CD4-positive, CD25-positive, alpha-beta regulatory T cell (primary cell): ENCODE measurements around the gene TDRD12. TPM values are rescaled to one million over a fixed set of nuclear protein-coding genes. Genes with fewer than 3 reads are reported as not detected.
"Not testable (repeated sequence)": the region's sequence is repeated elsewhere in the genome, so short reads cannot be mapped to it uniquely, and the experiment has no call there.

Experiments
- ATAC-seq, 2 donors: fragments of 150-1000 bp; cut with Tn5 transposase; one replicate each; pipeline ENCODE4 v1.10.0; 2021; ENCODE audit warnings: low read depth in 2 of 2, moderate number of reproducible peaks in 2 of 2, moderate library complexity in 1 of 2
- DNase-seq, 3 donors: peaks; one replicate each; pipeline versions ENCODE4 v3.0.0 to v3.0.0-alpha.2; 2012 to 2022; ENCODE audit warnings: mixed read lengths in 1 of 3
- H3K27ac ChIP-seq: one replicate; pipeline ENCODE4 v1.7.0; 2013; ENCODE audit warnings: mild to moderate bottlenecking, low read length; ENCODE audit not compliant: insufficient read depth, poor library complexity, severe bottlenecking
- H3K27me3 ChIP-seq: one replicate; pipeline ENCODE4 v1.7.0; 2013; ENCODE audit warnings: low read length; ENCODE audit not compliant: control insufficient read depth, insufficient read depth
- H3K36me3 ChIP-seq: one replicate; pipeline ENCODE4 v1.7.0; 2013; ENCODE audit warnings: mild to moderate bottlenecking, low read length, moderate library complexity; ENCODE audit not compliant: control insufficient read depth, insufficient read depth
- H3K4me1 ChIP-seq: 2 replicates; pipeline ENCODE4 v1.7.0; 2013; ENCODE audit warnings: mild to moderate bottlenecking, low read length; ENCODE audit not compliant: insufficient read depth, control insufficient read depth, poor library complexity, severe bottlenecking
- H3K4me3 ChIP-seq: one replicate; pipeline ENCODE4 v1.7.0; 2013; ENCODE audit warnings: low read depth, mild to moderate bottlenecking, low read length, moderate library complexity
- H3K9me3 ChIP-seq, 2 experiments: 1 replicate in 1 of 2; 2 replicates in 1 of 2; pipeline ENCODE4 v1.7.0; 2013; ENCODE audit warnings: low read length in 2 of 2, mild to moderate bottlenecking in 1 of 2, moderate library complexity in 1 of 2; ENCODE audit not compliant: control insufficient read depth in 2 of 2
- H3K27ac Mint-ChIP-seq, 3 donors: one replicate each; pipeline ENCODE4 v1.8.0; 2020 to 2022; ENCODE audit warnings: mild to moderate bottlenecking in 3 of 3, mixed read lengths in 3 of 3, moderate library complexity in 2 of 3
- H3K27me3 Mint-ChIP-seq: one replicate; pipeline ENCODE4 v1.8.0; 2022; ENCODE audit warnings: mild to moderate bottlenecking, mixed read lengths
- H3K36me3 Mint-ChIP-seq: one replicate; pipeline ENCODE4 v1.8.0; 2020; ENCODE audit warnings: mixed read lengths
- H3K4me1 Mint-ChIP-seq, 4 donors: one replicate each; pipeline ENCODE4 v1.8.0; 2020 to 2022; ENCODE audit warnings: mixed read lengths in 4 of 4, mild to moderate bottlenecking in 1 of 4
- H3K4me3 Mint-ChIP-seq, 4 donors: one replicate each; pipeline ENCODE4 v1.8.0; 2020 to 2022; ENCODE audit warnings: mild to moderate bottlenecking in 4 of 4, mixed read lengths in 4 of 4, moderate library complexity in 3 of 4
- H3K9me3 Mint-ChIP-seq, 7 donors: one replicate each; pipeline ENCODE4 v1.8.0; 2020 to 2022; ENCODE audit warnings: mixed read lengths in 7 of 7, mild to moderate bottlenecking in 3 of 7, moderate library complexity in 2 of 7
- polyA plus RNA-seq, 4 donors: library from polyadenylated mRNA; unstranded; fragments of 300-500 nt; fragmentation: Illumina TruSeq; gene quantifications; one replicate each; pipeline ENCODE4 v1.2.3, GENCODE V29; 2021
- total RNA-seq: library from RNA; stranded (reverse); gene quantifications from one replicate; pipeline ENCODE4 v1.2.3, GENCODE V29; 2022

TDRD12 gene
- total and polyA plus RNA-seq, 5 donors from 2014 or later, result 0.35 to 1.00 (median 0.45) TPM; not detected in 1

GRCh38 chr19:32848035-32848434 is 128.5 kb downstream of the TDRD12 start:
- H3K27ac Mint-ChIP-seq, H3K9me3 Mint-ChIP-seq, H3K9me3 ChIP-seq, H3K4me1 ChIP-seq, H3K27me3 ChIP-seq, H3K4me3 ChIP-seq, H3K36me3 Mint-ChIP-seq, H3K4me3 Mint-ChIP-seq, H3K27ac ChIP-seq, ATAC-seq, H3K36me3 ChIP-seq, H3K27me3 Mint-ChIP-seq, DNase-seq: not testable (repeated sequence)
- H3K4me1 Mint-ChIP-seq, result peaks cover 0 to 24% (median 6%) of the 10 kb centered on the region in 4 donors

- ATAC-seq, result no peak
- Mint-ChIP-seq H3K4me3 (no peak overlapping the region), H3K27ac (no peak overlapping the region), H3K9me3 (peaks cover 0 to 6% (median 0%) of the 10 kb centered on the region in 7 donors), H3K36me3 (peaks cover 7% of the 10 kb centered on the region), H3K27me3 (no peaks in the 10 kb centered on the region), H3K4me1 (peaks cover 0 to 3% (median under 1%) of the 10 kb centered on the region in 4 donors)
- no peak for DNase-seq
- Histone ChIP-seq H3K27me3 (no peaks in the 10 kb centered on the region), H3K27ac (no peak overlapping the region), H3K9me3 (no peaks in the 10 kb centered on the region), H3K4me3 (no peak overlapping the region), H3K36me3 (no peaks in the 10 kb centered on the region), H3K4me1 (no peaks in the 10 kb centered on the region)
These were observed 132.6 kb downstream of the TDRD12 start for GRCh38 chr19:32852216-32852615.

- not testable (repeated sequence) for H3K27ac Mint-ChIP-seq, H3K27ac ChIP-seq, H3K4me1 Mint-ChIP-seq, H3K9me3 ChIP-seq, H3K4me3 Mint-ChIP-seq, ATAC-seq, H3K9me3 Mint-ChIP-seq, H3K4me1 ChIP-seq, H3K27me3 ChIP-seq, DNase-seq, H3K27me3 Mint-ChIP-seq, H3K4me3 ChIP-seq, H3K36me3 ChIP-seq
- peaks cover 11% of the 10 kb centered on the region for H3K36me3 Mint-ChIP-seq
These were observed 137.3 kb downstream of the TDRD12 start for GRCh38 chr19:32856818-32857217.

- Histone ChIP-seq H3K27ac (no peak overlapping the region), H3K36me3 (no peaks in the 10 kb centered on the region), H3K4me1 (no peaks in the 10 kb centered on the region), H3K4me3 (no peak overlapping the region), H3K27me3 (no peaks in the 10 kb centered on the region), H3K9me3 (no peaks in the 10 kb centered on the region)
- H3K4me1 Mint-ChIP-seq, result no peaks in the 10 kb centered on the region
- H3K36me3 Mint-ChIP-seq, result peaks cover 8% of the 10 kb centered on the region
- H3K27ac Mint-ChIP-seq, result no peak overlapping the region
- H3K27me3 Mint-ChIP-seq, result no peaks in the 10 kb centered on the region
- DNase-seq (no peak), ATAC-seq (no peak)
- no peaks in the 10 kb centered on the region for H3K9me3 Mint-ChIP-seq
- H3K4me3 Mint-ChIP-seq, result no peak overlapping the region
These were observed 138.0 kb downstream of the TDRD12 start for GRCh38 chr19:32857584-32857983.

GRCh38 chr19:32858155-32858554 is 138.6 kb downstream of the TDRD12 start:
- Mint-ChIP-seq H3K36me3 (peaks cover 8% of the 10 kb centered on the region), H3K4me1 (no peaks in the 10 kb centered on the region), H3K9me3 (no peaks in the 10 kb centered on the region), H3K27me3 (no peaks in the 10 kb centered on the region), H3K4me3 (no peak overlapping the region), H3K27ac (no peak overlapping the region)
- H3K9me3 ChIP-seq, result no peaks in the 10 kb centered on the region
- ATAC-seq (no peak), DNase-seq (no peak)
- H3K4me3 ChIP-seq, result no peak overlapping the region
- no peak overlapping the region for H3K27ac ChIP-seq
- no peaks in the 10 kb centered on the region for H3K4me1 ChIP-seq
- no peaks in the 10 kb centered on the region for H3K36me3 ChIP-seq
- no peaks in the 10 kb centered on the region for H3K27me3 ChIP-seq

GRCh38 chr19:32858559-32858958 is 139.0 kb downstream of the TDRD12 start:
- Mint-ChIP-seq H3K27ac (no peak overlapping the region), H3K9me3 (no peaks in the 10 kb centered on the region), H3K4me1 (no peaks in the 10 kb centered on the region), H3K27me3 (no peaks in the 10 kb centered on the region), H3K4me3 (no peak overlapping the region), H3K36me3 (peaks cover 8% of the 10 kb centered on the region)
- H3K27me3 ChIP-seq, result no peaks in the 10 kb centered on the region
- no peaks in the 10 kb centered on the region for H3K9me3 ChIP-seq
- H3K27ac ChIP-seq, result no peak overlapping the region
- DNase-seq (no peak), ATAC-seq (no peak)
- H3K4me1 ChIP-seq, result no peaks in the 10 kb centered on the region
- H3K36me3 ChIP-seq, result no peaks in the 10 kb centered on the region
- H3K4me3 ChIP-seq, result no peak overlapping the region

GRCh38 chr19:32859591-32859990 is 140.0 kb downstream of the TDRD12 start:
- no peak for DNase-seq
- Histone ChIP-seq H3K27ac (no peak overlapping the region), H3K27me3 (no peaks in the 10 kb centered on the region), H3K36me3 (no peaks in the 10 kb centered on the region), H3K4me3 (no peak overlapping the region), H3K4me1 (no peaks in the 10 kb centered on the region), H3K9me3 (no peaks in the 10 kb centered on the region)
- no peaks in the 10 kb centered on the region for H3K27me3 Mint-ChIP-seq
- no peaks in the 10 kb centered on the region for H3K9me3 Mint-ChIP-seq
- H3K36me3 Mint-ChIP-seq, result peaks cover 8% of the 10 kb centered on the region
- no peak overlapping the region for H3K4me3 Mint-ChIP-seq
- H3K4me1 Mint-ChIP-seq, result no peaks in the 10 kb centered on the region
- H3K27ac Mint-ChIP-seq, result peak overlapping the region in 1 of 3 donors; percentile 52
- ATAC-seq, result no peak

- Histone ChIP-seq H3K4me3 (no peak overlapping the region), H3K27ac (no peak overlapping the region), H3K4me1 (no peaks in the 10 kb centered on the region), H3K9me3 (no peaks in the 10 kb centered on the region), H3K27me3 (no peaks in the 10 kb centered on the region), H3K36me3 (no peaks in the 10 kb centered on the region)
- no peak for ATAC-seq
- H3K27me3 Mint-ChIP-seq, result no peaks in the 10 kb centered on the region
- DNase-seq, result no peak
- no peak overlapping the region for H3K4me3 Mint-ChIP-seq
- H3K9me3 Mint-ChIP-seq, result no peaks in the 10 kb centered on the region
- H3K4me1 Mint-ChIP-seq, result peaks cover 0 to 2% (median 0%) of the 10 kb centered on the region in 4 donors
- no peak overlapping the region for H3K27ac Mint-ChIP-seq
- peaks cover 4% of the 10 kb centered on the region for H3K36me3 Mint-ChIP-seq
These were observed 142.0 kb downstream of the TDRD12 start for GRCh38 chr19:32861596-32861995.
